ENCODE results near the gene NR6A1. TPM values are rescaled to one million over a fixed set of nuclear protein-coding genes. Genes with fewer than 3 reads are reported as not detected.

Gene NR6A1
- total RNA-seq (2022; extraction: Qiagen RNA extraction; ENCODE audit: low read depth), result 1.7 to 2.0 TPM (median 1.9 TPM) in 5 replicates

DNA sequence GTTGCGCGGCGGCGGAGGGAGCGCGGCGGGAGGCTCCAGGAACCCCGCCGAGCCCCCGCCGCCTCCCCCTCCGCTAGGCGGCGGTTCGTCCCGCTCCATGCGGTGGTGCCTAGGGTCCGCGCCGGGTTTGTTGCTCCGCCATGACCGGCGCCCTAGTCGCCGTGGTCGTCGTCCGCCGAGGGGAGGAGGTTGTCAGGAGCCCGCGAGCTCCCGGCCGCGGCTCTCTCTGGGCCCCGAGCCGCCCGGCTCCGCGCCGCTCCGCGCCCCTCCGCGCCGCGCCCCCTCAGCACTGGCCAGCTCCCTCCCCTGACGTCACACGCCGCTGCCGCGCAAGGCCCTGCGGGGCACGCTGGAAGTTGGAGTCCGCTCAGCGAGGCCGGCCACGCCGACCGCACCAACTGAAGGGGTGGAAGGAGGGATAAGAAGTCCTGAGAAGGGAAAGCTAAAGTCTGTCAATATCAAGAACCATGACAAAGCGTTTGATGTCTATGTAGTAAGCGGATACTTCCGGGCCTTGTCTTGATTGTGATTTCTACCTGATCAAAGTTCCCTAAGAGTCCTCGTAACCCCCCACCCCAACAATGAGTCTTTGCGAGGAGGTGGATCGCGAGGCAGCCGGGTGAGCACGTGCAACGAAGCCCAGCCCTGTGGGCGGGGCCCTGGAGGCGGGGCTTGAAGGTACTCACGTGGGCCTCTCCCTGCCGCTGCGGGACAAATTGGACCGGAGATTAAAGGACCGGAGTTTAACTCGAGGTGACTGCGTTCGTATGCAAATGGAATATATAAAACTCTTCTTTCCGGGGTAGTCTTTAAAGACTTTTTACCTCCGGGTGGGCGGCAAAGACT lies at the start of gene NR6A1:
Gene NR6A1 (minus strand): TSS at position 291 of the 846 bp plus-strand sequence.

DNA sequence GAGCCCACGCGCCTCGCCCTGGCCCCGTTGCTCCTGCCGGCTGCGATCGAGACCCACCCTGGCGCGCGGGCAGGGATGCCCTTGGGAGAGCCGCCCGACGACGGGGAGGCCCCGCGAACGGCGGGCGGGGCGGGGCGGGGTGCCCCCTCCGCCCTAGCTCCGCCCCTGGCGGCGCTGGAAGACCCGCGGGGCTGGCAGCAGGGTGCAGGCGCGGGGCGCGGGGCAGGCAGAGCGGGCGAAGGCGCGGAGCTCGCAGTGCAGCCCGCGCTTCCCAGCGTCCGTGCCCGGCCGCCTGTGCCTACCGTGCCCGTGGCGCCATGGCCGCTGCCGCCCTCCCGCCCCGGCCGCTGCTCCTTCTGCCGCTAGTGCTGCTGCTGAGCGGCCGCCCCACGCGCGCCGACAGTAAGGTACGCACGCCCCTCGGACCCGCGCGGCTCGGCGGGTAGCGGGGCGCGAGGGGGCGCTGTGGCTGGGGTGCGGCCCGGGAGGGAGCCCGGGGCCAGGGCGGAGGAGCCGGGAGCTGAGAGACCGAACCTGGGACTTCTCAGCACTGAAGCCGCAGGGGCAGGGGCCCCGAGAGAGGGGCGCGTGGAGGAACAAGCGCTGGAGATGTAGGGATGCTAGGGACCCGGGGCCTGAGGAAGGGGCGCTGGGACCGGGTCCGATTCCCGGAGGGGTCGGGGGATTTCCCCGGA lies 6.0 kb upstream of the NR6A1 start, which contains the start of gene OLFML2A:
Gene OLFML2A (plus strand): TSS at position 180 of the 695 bp plus-strand sequence. CDS start 138 bp downstream, at position 318.

DNA sequence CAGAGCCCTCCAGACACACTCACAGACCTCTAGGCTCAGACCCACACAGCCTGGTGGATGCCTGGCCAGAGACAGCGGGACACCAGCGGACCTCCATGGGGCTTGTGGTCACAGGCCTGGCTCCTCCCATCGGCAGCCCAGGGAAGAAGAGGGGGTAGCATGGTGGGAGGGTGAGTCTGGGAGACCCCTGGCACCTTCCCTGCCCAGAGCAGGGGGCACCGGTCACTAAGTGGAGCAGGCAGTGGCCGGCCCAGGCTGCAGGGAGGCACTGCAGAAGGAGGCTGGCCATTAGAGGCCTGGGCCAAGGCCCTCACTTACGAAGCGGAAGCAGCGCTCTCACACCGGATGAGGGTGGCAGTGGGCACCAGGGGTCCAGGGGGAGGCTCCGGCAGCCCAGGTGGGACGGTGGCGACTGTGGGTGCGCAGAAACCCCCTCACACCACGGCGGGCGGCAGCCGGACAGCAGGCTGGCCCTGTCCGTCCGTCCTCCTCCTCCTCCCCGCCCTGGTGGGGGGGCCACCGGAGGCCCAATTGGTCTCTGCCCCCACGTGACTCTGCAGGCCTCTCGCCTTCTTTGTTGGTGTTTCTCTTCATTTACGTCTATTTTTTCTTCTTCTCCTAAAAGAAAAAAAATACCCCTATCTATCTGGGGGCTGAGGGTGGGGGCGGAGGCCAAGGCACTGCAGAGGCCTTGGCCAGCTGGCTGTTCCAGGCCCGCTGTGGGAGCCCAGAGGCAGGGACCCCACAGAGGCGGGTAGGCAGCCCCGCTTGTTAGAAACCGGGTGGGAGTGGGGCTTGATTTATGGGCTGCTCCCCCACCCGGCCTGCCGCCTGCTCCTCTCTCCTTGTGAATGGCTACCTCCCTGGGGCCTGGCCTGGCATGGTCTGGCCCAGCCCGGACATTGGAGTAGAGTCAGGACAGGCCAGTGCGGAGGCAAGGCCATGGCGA lies 263.9 kb downstream of the NR6A1 start, which contains the start of gene NR5A1:
Gene NR5A1 (minus strand): TSS at position 469 of the 949 bp plus-strand sequence. CDS start 4,004 bp downstream, outside the sequence.

Other genes with a start within 250 kb of the NR6A1 start
- 17.4 to 26.2 TPM (median 23.6 TPM) in 5 replicates for gene OLFML2A, start 5.8 kb upstream of the NR6A1 start, total RNA-seq (2022; extraction: Qiagen RNA extraction; ENCODE audit: low read depth)
- 0.07 to 0.15 TPM (median 0.09 TPM) in 3 of 5 replicates, not detected in the others for gene WDR38, start 82.1 kb upstream of the NR6A1 start, total RNA-seq (2022; extraction: Qiagen RNA extraction; ENCODE audit: low read depth)
- 2,809 to 3,011 TPM (median 2,836 TPM) in 5 replicates for gene RPL35, start 90.6 kb upstream of the NR6A1 start, total RNA-seq (2022; extraction: Qiagen RNA extraction; ENCODE audit: low read depth)
- gene ARPC5L, start 90.8 kb upstream of the NR6A1 start, total RNA-seq (2022; extraction: Qiagen RNA extraction; ENCODE audit: low read depth), result 61.1 to 81.9 TPM (median 68.6 TPM) in 5 replicates
- 10.0 to 12.3 TPM (median 10.8 TPM) in 5 replicates for gene GOLGA1, start 169.8 kb upstream of the NR6A1 start, total RNA-seq (2022; extraction: Qiagen RNA extraction; ENCODE audit: low read depth)